ENCODE data around the gene CCNI2.

Gene CCNI2

GRCh38 chr5:132767150-132767549 is 19.9 kb downstream of the CCNI2 start:
- TF ChIP-seq FOXP2 (optimal IDR thresholded peaks at IDR 0.05; ENCODE audit: borderline replicate concordance, extremely low read depth, extremely low read length, insufficient read depth) (no peak), POLR2AphosphoS5 (IDR thresholded peaks at IDR 0.05; ENCODE audit: low read depth, low read length) (no peak), REST (IDR thresholded peaks at IDR 0.05; ENCODE audit: insufficient read depth in 1 of 2, low read depth in 2 of 2, low read length in 2 of 2) (no peak), SIN3A (IDR thresholded peaks at IDR 0.05; ENCODE audit: borderline replicate concordance, insufficient read depth, low read length) (no peak), TAF1 (IDR thresholded peaks at IDR 0.05; ENCODE audit: borderline replicate concordance, insufficient read depth, low read length) (no peak)

DNA sequence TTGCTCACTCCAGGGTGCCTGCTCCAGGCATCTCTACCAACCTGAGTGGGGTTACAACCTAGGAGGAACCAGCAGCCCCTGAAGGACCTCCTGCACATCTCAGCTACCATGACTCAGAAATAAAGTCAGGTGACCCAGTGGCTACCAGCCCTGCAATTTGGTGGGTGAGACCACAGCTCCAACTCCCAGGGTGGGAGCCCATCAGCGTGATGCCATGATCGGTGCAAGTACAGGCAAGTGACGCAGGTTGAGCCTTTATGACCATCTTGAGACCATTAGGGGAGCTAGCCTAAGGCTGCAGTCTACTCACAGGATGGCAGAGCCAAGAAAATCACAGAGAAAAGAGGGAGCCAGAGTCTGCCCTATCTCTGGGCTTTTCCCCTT is 21.3 kb downstream of the CCNI2 start:
- no peak for TF ChIP-seq REST (IDR thresholded peaks at IDR 0.05; ENCODE audit: insufficient read depth in 1 of 2, low read depth in 2 of 2, low read length in 2 of 2)
- no peak for TF ChIP-seq FOXP2 (optimal IDR thresholded peaks at IDR 0.05; ENCODE audit: borderline replicate concordance, extremely low read depth, extremely low read length, insufficient read depth)
- no peak for TF ChIP-seq SIN3A (IDR thresholded peaks at IDR 0.05; ENCODE audit: borderline replicate concordance, insufficient read depth, low read length)
- TF ChIP-seq POLR2AphosphoS5 (IDR thresholded peaks at IDR 0.05; ENCODE audit: low read depth, low read length): no peak
- TF ChIP-seq TAF1 (IDR thresholded peaks at IDR 0.05; ENCODE audit: borderline replicate concordance, insufficient read depth, low read length): no peak

DNA sequence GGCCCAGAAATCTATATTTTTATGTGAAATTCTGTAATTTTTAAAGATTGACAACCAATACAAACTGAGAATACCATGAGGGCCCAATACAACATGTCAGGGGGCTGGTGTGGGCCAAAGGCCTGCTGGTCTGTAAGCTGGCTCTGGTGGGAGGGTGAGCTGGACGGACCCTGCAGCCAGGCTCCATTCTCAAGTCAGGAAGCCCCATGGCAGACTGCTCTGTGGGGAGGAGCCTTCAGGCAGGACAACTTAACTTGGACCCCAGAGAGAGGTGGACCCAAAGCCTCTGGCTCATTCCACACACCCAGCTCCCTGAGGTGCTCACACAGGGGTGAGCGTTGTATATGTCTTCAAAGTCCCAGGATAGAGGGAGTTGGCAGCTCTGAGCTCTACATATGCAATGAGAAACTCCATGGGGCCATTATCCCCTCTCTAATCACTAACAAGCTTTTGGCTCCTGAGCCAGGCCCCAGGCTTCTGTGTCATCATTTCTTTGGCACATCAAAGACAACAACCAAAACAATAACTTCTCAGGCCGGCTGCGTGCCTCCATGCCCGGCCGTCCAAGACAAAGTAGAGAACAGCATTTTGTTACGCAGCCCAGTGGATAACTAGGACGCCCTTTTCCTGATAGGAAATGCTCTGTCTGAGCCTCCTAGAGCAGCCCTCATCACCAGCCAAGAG is 23.4 kb downstream of the CCNI2 start:
- TF ChIP-seq SIN3A (IDR thresholded peaks at IDR 0.05; ENCODE audit: borderline replicate concordance, insufficient read depth, low read length) (no peak), REST (IDR thresholded peaks at IDR 0.05; ENCODE audit: insufficient read depth in 1 of 2, low read depth in 2 of 2, low read length in 2 of 2) (no peak), FOXP2 (optimal IDR thresholded peaks at IDR 0.05; ENCODE audit: borderline replicate concordance, extremely low read depth, extremely low read length, insufficient read depth) (no peak), TAF1 (IDR thresholded peaks at IDR 0.05; ENCODE audit: borderline replicate concordance, insufficient read depth, low read length) (no peak), POLR2AphosphoS5 (IDR thresholded peaks at IDR 0.05; ENCODE audit: low read depth, low read length) (no peak)

GRCh38 chr5:132771503-132771998 is 24.3 kb downstream of the CCNI2 start:
- no peak for TF ChIP-seq POLR2AphosphoS5 (IDR thresholded peaks at IDR 0.05; ENCODE audit: low read depth, low read length)
- TF ChIP-seq REST (IDR thresholded peaks at IDR 0.05; ENCODE audit: insufficient read depth in 1 of 2, low read depth in 2 of 2, low read length in 2 of 2): no peak
- TF ChIP-seq FOXP2 (optimal IDR thresholded peaks at IDR 0.05; ENCODE audit: borderline replicate concordance, extremely low read depth, extremely low read length, insufficient read depth): no peak
- no peak for TF ChIP-seq TAF1 (IDR thresholded peaks at IDR 0.05; ENCODE audit: borderline replicate concordance, insufficient read depth, low read length)
- no peak for TF ChIP-seq SIN3A (IDR thresholded peaks at IDR 0.05; ENCODE audit: borderline replicate concordance, insufficient read depth, low read length)
